KMS-11 (cell line): Measurements from ENCODE around the gene NPHS1.
A peak's percentile ranks its signal among the peaks of the same experiment; 100 is the strongest.

Experiments
- H2AFZ ChIP-seq: fragments of 200-600 bp; sonication (generic); 2 replicates; pipeline ENCODE4 v1.6.1; 2016; ENCODE audit warnings: antibody characterized with exemption, mixed run types, low read depth
- H3K27ac ChIP-seq: fragments of 200-600 bp; sonication (generic); 2 replicates; pipeline ENCODE4 v1.6.1; 2016; ENCODE audit warnings: mild to moderate bottlenecking, mixed run types
- H3K27me3 ChIP-seq: fragments of 200-600 bp; sonication (generic); 2 replicates; pipeline ENCODE4 v1.6.1; 2017; ENCODE audit warnings: mild to moderate bottlenecking, low read depth, mixed run types, moderate library complexity; ENCODE audit not compliant: insufficient read depth
- H3K36me3 ChIP-seq: fragments of 200-600 bp; sonication (generic); 2 replicates; pipeline ENCODE4 v1.6.1; 2017; ENCODE audit warnings: mild to moderate bottlenecking, mixed run types; ENCODE audit not compliant: insufficient read depth
- H3K4me1 ChIP-seq: fragments of 200-600 bp; sonication (generic); 2 replicates; pipeline ENCODE4 v1.6.1; 2016; ENCODE audit warnings: mild to moderate bottlenecking, low read depth, mixed run types; ENCODE audit not compliant: poor library complexity, severe bottlenecking
- H3K4me2 ChIP-seq: fragments of 200-600 bp; sonication (generic); 2 replicates; pipeline ENCODE4 v1.7.0; 2016; ENCODE audit warnings: mild to moderate bottlenecking, mixed run types
- H3K4me3 ChIP-seq: fragments of 200-600 bp; sonication (generic); IDR thresholded peaks from 2 replicates; pipeline ENCODE4 v1.6.1; 2017; ENCODE audit warnings: low read depth, low read length, mixed read lengths; ENCODE audit not compliant: insufficient read depth
- H3K79me2 ChIP-seq: fragments of 200-600 bp; sonication (generic); 2 replicates; pipeline ENCODE4 v1.6.1; 2016; ENCODE audit warnings: low read depth, mixed run types; ENCODE audit not compliant: insufficient read depth
- H3K9ac ChIP-seq: fragments of 200-600 bp; sonication (generic); 2 replicates; pipeline ENCODE4 v1.6.1; 2016; ENCODE audit warnings: mild to moderate bottlenecking, mixed run types
- H4K20me1 ChIP-seq: fragments of 200-600 bp; sonication (generic); 2 replicates; pipeline ENCODE4 v1.6.1; 2016; ENCODE audit warnings: mild to moderate bottlenecking, mixed run types; ENCODE audit not compliant: insufficient read depth
- CTCF ChIP-seq: fragments of 200-600 bp; sonication (generic); conservative IDR thresholded peaks from 2 replicates; pipeline ENCODE4 v1.6.1; 2017; ENCODE audit warnings: low read depth, mild to moderate bottlenecking, antibody characterized with exemption, low read length, moderate library complexity, mixed read lengths

NPHS1 gene

GRCh38 chr19:35868823-35869326 is 16.6 kb upstream of the NPHS1 start:
- Histone ChIP-seq H3K27ac (no peak overlapping the region), H2AFZ (peak overlapping the region; percentile 54; the same call in 1 of the 2 replicates), H3K9ac (no peak overlapping the region), H4K20me1 (no peaks in the 10 kb centered on the region), H3K4me3 (no peak overlapping the region), H3K36me3 (no peaks in the 10 kb centered on the region), H3K79me2 (no peaks in the 10 kb centered on the region), H3K27me3 (peaks cover 56% of the 10 kb centered on the region), H3K4me1 (peaks cover 5% of the 10 kb centered on the region), H3K4me2 (peak overlapping the region; percentile 24)
- TF ChIP-seq CTCF, result no peak

GRCh38 chr19:35868172-35868822 is 16.0 kb upstream of the NPHS1 start, which contains the start of gene APLP1:
APLP1 (plus strand) TSS chr19:35868574; CDS start chr19:35868637, 63 bp downstream.
- no peak within 1 kb of the TSS for H3K9ac ChIP-seq
- no peak for TF ChIP-seq CTCF
- H2AFZ ChIP-seq, result peak within 1 kb of the TSS; percentile 54
- no peaks in the 10 kb centered on the region for H4K20me1 ChIP-seq
- no peaks in the 10 kb centered on the region for H3K79me2 ChIP-seq
- H3K4me3 ChIP-seq, result no peak within 1 kb of the TSS
- peaks cover 5% of the 10 kb centered on the region for H3K4me1 ChIP-seq
- H3K36me3 ChIP-seq, result no peaks in the 10 kb centered on the region
- no peak within 1 kb of the TSS for H3K27ac ChIP-seq
- H3K4me2 ChIP-seq, result peak within 1 kb of the TSS; percentile 24
- H3K27me3 ChIP-seq, result peaks cover 59% of the 10 kb centered on the region

- Histone ChIP-seq H3K9ac (no peak overlapping the region), H3K4me1 (no peaks in the 10 kb centered on the region), H3K36me3 (no peaks in the 10 kb centered on the region), H3K27me3 (peaks cover 88% of the 10 kb centered on the region), H2AFZ (no peak overlapping the region), H4K20me1 (no peaks in the 10 kb centered on the region), H3K79me2 (no peaks in the 10 kb centered on the region), H3K4me3 (no peak overlapping the region), H3K27ac (no peak overlapping the region), H3K4me2 (no peak overlapping the region)
- TF ChIP-seq CTCF, result no peak
These were observed 10.7 kb upstream of the NPHS1 start for GRCh38 chr19:35863018-35863417.

- Histone ChIP-seq H3K27ac (no peak overlapping the region), H2AFZ (no peak overlapping the region), H3K9ac (no peak overlapping the region), H3K27me3 (peaks cover 88% of the 10 kb centered on the region), H3K36me3 (no peaks in the 10 kb centered on the region), H4K20me1 (no peaks in the 10 kb centered on the region), H3K4me1 (no peaks in the 10 kb centered on the region), H3K4me3 (no peak overlapping the region), H3K4me2 (no peak overlapping the region), H3K79me2 (no peaks in the 10 kb centered on the region)
- TF ChIP-seq CTCF, result no peak
These were observed 10.2 kb upstream of the NPHS1 start for GRCh38 chr19:35862528-35862927.
